Endometrium (tissue), 2 donors: ENCODE measurements around the gene TEKT5.
"Not testable (repeated sequence)": the region's sequence is repeated elsewhere in the genome, so short reads cannot be mapped to it uniquely, and the experiment has no call there.

ENCODE experiments used
- FAIRE-seq: peaks from 2 replicates; lab custom pipeline; 2012; peaks lifted over from hg19 to GRCh38; lab: Jason Lieb, UNC
- donor health status: control.
- donor health status: control.

Gene TEKT5

DNA sequence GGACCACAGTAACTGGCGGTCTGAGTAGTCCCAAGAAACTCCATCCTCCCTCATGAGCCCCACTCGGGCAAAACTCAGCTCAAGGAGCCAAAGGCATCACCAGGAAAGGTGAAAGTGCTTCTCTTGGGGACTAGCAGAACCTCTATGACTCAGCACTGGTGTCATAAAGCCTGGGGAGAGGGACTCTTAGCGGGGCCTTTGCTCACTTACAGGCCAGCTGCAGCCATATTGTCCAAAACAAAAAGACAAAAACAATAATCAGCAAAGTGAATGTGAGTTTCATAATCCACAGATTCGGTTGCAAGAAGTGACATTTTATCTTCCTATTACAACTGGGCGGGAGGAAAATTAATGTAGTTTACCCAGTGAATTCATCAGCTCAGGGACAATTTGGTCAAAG, at the start of gene TEKT5:
Gene TEKT5 (minus strand): TSS at position 101 of the 400 bp plus-strand sequence. CDS start 57 bp downstream, at position 44.
- FAIRE-seq, result no peak

DNA sequence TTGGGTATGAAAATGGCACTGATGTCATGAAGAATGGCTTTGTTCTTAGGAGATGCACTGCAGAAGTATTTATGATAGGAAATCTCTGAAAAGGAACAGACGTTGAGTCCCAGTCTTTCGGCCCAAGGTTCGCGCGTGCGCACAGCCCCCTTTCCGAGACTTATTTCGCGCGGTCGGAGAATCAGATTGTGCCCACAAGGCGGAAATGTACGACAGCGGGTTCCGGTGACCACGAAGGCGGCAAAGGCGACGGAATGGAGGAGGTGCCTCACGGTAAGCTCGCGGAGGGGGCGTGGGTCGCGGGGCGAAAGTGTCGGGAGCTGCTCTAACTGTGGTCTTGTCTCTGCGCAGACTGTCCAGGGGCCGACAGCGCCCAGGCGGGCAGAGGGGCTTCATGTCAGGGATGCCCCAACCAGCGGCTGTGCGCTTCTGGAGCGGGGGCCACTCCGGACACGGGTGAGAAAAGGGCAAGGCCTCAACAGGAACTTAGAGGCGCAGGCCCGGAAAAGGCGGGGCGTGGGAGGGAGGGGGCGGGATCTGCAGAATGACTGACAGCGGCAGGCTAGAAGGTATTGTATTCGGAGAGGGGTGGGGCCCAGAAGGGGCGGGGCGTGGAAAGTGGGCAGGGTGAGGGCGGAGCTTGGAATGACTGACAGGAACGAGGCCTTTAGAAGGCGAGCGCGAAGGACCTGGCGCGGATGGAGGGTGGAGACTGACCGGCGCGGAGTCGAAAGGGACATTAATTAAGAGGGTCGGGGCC, 49.1 kb upstream of the TEKT5 start, which contains the start of gene NUBP1:
Gene NUBP1 (plus strand): TSS at position 233 of the 760 bp plus-strand sequence. CDS start 22 bp downstream, at position 255.
- FAIRE-seq, result peak; percentile 81

DNA sequence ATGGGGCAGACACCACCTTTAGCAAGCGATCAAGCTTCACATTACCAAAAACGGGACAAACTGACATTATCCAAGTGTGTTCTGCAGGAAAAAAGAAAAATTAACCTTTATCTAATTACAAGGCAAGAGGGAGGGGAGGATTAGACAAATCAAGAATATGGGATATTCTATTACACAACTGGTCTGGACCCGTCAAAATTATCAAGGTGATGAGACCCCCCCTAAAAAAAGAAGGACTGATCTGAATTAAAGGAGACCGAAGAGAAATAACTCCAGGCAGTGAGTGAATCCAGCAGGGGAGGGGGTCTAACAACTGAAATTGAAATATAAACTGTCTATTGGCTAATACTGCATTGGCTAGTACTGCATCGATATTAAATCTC, 48.5 kb upstream of the TEKT5 start:
- no peak for FAIRE-seq

DNA sequence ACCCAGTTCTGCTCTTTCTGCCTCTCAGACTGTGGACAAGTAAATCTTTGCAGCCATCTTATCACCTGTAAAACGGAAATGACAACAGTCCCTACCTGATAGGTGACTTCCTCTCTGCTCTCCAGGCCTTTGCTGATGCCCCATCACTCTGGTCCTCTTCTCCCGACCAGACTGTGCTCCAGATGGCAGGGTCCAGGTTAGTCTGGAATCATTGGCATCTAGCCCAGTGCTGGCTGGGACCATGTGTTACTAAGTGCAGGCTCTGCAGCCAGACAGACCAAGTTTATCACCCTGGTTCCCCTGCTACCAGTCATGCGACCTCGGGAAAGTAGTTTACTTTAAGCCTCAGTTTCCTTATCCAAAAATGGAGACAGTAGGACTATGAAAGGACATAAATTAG, 47.1 kb upstream of the TEKT5 start:
- no peak for FAIRE-seq

DNA sequence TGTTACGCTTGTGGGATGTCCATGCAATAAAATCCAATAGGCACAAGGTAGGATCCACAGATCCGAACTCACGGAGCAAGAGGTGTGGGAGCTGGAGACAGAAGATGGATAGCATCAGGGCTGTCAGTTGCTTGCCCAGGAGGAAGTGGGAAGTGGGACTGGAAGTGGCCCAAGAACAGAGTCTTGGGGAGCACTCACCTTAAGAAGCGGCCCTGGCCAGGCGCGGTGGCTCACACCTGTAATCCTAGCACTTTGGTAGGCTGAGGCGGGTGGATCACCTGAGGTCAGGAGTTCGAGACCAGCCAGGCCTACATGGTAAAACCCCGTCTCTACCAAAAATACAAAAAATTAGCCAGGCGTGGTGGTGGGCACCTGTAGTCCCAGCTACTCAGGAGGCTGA, 46.5 kb upstream of the TEKT5 start:
- FAIRE-seq, result not testable (repeated sequence)

DNA sequence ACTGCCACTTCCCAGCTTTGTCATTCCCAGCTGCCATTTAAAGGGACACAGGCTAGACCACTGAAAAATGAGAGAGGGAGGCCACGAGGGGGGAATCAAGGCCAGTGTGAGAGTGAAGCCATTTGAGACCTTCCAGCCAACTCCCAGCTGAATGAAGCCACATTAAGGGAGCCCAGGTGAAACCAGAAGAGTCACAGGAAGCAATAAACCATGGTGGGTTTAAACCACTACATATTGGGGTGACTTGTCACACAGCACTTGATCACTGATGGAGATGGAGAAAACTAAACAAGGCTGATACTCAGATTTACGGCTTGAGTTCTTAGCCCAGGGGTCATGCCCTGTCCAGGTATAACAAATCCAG, 46.1 kb upstream of the TEKT5 start:
- FAIRE-seq, result no peak

DNA sequence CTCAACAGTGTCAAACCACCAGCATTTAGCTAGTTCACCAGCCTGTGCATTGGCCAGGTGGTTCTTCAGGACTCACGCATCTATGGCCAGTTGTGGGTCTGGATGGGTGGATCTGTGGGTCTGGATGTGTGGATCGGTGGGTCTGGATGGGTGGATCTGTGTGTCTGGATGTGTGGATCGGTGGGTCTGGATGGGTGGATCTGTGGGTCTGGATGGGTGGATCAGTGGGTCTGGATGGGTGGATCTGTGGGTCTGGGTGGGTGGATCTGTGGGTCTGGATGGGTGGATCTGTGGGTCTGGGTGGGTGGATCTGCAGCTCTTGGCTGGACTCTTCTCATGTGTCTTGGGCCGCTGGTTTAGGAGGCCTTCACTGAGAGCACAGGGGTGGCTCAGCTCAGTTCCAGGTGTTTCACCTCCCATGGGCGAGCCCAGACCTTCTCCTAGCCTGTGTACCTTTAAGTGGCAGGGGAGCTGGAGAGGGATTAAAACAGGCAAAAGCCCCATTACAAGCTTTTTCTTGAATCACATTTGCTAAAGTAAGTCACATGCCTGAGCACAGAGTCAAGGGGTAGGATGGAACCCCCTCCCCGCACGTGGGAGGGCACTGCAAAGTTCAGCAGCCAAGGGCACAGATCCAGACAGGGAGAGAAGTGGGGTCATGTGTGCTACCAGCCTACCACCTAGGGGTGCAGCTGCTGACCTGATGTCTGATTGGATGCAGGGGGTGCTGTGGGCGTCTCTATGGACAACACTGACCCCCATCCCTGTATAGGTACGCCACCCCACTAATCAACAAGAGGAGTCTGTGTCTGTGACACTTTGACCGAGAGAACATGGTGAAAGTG, 45.5 kb upstream of the TEKT5 start:
- FAIRE-seq, result no peak

DNA sequence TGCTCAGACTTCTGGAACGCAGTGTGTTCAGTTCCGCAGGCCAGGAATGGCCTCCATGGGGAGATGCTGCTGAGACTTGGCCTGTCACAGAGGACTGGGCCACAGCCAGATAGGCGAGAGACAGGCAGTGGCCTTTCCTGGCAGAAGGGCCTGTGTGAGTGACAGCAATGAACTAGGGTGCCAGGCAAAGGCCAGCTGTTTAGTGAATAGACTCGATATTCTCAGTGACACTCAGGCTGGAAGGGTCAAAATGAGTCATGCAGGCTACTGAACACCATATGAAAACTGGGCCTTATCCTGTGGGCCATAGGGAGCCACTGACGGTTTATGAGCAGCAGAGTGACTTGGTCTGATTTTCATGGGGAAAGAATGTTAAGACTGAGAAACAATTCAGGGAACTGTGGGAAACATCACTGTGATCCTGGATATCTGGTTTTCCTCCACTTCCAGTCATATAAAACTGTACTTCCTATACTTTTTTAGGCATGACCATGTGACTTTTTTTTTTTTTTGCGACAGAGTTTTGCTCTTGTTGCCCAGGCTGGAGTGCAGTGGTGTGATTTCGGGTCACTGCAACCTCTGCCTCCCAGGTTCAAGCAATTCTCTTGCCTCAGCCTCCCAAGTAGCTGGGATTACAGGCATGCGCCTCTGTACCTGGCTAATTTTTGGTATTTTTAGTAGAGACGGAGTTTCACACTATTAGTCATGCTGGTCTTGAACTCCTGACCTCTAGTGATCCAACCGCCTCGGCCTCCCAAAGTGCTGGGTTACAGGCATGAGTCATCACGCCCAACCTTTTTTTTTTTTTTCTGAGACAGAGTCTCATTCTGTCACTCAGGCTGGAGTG, 43.7 kb upstream of the TEKT5 start:
- no peak for FAIRE-seq

DNA sequence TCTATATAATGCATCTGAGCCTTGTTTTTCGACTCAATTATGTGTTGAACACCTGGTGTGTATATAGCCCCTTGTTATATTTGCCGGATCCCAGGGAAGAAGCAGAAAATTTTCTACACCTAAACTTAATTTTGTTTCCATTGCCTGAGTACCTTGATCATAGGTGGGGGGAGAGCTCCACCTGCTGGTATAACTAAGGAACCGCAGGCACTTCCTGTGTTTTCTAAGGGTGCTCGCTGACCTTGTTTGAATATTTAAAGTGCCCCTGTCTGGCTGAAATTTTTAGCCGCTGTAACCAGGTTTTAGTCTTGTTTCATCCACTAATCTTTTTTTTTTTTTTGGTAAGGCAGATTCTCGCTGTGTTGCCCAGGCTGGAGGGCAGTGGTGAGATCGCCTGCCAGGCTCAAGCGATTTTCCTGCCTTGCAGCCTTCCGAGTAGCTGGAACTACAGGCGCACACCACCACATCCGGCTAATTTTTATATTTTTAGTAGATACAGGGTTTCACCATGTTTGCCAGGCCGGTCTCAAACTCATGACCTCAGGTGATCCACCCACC, 42.4 kb upstream of the TEKT5 start:
- peak; percentile 66 for FAIRE-seq

DNA sequence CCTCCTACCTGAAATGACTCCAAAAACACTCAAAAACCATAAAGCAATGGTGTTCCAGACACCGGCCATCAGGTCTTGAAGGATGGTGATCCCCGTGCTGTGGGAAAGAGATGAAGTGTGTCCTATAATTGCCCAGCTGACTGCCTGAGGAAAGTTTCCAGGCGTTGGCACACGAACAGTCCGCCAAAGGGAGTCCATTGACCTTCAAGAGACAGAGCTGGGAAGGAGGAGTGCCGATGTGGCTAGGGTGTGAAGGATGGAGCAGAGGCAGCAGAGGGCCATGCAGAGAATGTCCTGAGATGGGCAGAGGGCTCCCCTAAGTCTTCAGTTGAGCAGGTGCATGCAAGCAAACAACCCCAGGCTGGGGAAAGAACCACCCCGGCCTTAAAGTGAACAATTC, 37.1 kb upstream of the TEKT5 start:
- FAIRE-seq, result no peak

DNA sequence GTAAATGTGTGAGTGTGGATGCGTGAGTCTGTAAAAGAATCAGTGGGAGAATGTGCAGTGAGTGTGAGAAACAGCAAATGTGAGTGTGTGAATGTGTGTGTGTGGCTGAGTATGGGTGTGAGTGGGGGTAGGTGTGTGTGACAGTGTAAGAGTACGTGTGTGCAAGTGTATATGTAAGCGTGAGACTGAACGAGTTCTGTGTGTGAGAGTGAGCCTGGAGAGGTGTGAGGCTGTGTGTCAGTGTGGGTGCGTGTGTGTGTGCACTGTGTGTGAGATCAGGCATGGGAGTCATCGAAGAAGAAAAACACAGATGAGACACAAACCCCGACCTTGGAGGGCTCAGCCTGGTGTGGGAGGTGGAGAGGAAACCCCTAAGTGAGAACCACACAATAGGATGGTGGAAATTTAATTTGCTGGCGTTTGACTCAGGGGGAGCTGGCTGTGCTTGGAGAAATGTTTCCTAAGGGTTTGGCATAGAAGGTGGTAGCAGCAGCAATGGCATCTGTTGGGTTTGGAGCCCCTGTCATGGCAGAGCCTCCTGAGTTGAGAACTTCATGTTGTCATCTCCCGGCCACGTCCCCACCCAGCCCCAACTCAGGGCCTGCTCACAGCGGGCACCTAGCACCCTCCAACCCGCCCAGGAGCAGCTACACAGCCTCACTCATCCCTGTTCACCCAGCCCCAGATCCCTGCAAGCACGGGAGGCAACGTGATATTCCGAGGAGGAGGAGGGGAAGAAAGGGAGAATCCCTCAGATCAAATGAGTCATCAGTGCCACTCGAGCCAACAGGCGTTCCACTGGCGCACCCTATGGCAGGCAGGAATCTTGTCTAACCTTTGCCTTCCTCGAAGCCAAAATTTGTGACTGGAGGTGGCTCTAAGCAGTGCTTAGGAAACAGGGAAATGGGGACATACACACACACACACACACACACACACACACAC, 34.6 kb upstream of the TEKT5 start:
- no peak for FAIRE-seq

DNA sequence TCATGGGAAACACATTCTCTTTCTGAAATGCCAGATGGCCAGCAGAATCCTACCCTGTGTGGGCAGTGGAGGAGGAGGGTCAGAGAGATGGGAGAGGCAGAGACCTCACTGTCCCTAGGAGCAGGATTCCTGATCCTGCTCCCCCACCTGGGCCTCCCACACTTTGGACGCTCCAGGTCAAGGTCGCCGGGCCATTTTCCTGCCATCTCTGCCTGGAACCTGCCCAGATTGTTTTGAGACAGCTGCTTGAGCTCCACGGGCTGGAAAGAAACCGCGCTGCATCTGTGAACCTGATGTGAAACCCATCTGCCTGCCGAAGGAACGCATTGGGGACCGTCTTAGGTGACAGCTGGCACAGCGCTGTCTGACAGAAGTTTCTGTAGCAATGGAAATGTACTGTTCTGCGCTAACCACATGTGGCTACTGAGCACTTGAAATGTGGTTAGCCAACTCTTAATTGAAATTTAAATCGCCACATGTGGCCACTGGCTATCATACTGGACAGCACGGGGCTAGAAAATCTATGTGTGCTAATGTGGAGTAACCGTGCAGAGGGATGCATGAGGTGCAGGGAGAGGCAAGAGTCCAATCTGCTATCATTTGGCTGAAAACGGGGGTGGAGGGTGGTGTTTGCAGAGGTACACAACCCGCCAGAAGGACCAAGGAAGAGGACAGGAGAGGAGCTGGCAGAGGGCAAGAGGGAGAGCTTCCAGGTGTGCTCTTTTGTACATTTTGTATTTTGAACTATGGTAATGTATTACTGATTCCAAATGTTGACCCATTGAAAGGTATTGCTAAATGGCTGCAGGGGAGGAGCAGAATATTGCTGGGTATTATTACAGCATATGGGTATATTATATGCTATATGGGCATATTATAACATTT, 33.5 kb upstream of the TEKT5 start:
- FAIRE-seq, result no peak

DNA sequence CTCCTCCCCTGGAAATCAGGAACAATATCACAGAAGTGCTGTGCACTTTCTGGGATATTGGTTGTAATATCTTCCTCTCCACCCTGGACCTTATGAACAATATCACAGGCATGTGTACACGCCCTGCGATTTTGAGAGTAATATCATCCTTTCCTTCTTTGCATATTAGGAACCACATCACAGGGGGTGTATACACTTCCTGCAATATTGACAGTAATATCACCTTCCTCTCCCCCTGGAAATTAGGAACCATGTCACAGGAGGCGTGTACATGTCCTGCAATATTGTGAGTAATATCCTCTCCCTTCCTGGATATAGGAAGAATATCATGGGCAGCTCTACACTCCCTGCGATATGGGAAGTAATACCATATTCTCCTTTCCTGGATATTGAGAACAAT, 14.2 kb upstream of the TEKT5 start:
- no peak for FAIRE-seq

DNA sequence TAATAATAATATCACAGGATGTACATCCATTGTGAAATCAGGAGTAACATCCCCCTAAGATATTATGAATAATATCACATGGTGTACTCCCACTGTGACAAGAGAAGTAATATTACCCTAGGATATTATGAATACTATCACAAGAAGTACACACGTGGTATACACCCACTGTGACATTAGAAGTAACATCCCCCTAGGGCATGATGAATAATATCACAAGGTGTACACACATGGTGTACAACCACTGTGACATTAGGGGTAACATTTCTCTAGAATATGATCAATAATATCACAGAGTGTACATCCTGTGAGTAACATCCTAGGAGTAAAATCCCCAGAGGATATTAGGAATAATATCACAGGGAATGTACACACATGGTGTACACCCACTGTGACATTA, 5.0 kb upstream of the TEKT5 start:
- FAIRE-seq, result no peak

DNA sequence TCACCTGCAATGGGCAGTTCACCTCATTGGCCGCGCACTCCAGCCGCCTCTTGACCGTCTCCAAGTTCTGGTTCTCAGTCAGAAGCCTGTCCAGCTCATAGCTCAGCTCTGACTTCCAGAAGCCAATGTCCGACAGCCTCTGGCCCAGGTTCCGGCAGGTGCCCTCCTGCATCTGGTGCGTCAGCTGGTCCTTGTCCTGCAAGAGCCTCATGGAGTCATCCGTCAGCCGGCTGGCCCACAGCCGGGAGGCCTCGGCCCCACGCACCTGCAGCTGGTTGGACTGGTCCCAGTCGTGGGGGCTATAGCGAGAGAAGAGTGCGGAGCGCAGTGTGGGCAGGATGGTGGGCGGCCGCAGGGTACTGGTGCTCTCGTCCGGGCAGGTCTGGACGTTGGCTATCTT, 424 bp downstream of the TEKT5 start:
- no peak for FAIRE-seq

DNA sequence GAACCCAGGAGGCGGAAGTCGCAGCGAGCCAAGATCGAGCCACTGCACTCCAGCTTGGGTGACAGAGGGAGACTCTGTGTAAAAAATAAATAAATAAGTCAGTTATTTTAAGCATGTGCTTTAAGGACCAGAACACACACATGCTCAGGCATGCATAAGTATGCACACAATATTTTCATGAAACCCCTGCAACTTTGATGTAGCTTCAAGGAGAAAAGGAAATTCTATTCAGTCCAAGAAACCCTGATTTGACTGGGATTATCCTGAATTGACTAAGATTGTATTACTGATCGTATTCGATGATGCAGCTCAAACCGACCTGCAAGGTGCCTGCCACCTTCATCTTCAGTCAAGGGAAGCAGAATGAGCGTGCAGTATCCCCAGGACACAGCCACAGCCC, 841 bp downstream of the TEKT5 start:
- no peak for FAIRE-seq

DNA sequence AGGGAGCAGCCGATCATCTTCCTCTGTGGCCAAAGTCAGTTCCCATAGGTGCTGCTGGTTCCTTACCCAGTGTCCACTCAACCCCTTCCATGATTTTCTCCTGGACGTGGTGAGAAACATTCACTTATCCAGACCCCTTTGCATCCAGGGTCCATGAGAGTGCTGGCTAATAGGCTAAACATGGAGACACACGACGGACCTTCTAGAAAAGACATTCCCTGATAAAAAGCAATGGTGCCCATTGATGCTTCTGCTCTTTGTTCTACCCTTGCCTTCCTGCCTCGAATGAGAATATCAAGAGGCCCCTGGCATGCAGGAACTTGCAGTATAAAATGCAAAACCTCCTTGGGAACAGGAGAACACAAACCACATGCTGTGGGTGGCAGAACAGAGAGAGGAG, 2.3 kb downstream of the TEKT5 start:
- FAIRE-seq, result no peak

DNA sequence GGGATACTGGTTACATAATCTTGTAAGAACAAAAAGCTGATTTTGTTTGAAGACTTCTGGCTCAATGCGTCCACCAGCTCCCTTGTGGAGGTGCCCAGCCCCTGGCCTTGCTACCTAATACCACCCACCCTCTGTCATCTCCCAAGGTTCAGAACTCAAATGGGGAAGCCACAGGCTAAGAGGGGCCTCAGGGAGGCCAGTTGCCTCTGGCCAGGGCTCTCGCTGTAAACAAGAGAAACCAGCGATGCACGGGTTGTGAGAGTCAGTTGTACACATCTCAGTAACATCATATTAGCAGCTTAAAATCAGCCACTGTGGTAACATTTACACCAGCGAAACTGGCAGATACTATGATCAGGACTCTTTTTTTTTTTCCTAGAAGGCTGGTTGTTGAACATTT, 6.0 kb downstream of the TEKT5 start:
- no peak for FAIRE-seq

DNA sequence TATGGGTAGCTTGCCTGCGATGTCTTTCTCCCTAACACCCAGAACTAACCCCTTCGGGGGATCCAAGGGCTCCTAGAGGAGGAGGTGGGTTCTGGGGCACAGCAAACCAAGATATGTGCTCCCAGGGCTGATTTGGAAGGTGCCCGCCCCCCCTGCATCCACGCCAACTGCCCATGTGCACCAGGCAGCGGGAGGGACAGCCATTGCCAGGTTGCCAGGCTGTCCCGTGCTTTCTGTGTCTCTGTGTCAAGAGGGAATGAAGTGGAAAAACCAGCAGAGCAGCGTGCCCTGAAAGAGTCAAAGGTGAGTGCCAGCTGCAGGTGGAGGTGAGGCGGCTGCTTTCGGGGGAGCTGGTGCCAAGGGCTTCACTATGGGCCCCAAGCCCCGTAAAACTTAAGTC, 6.4 kb downstream of the TEKT5 start:
- no peak for FAIRE-seq

DNA sequence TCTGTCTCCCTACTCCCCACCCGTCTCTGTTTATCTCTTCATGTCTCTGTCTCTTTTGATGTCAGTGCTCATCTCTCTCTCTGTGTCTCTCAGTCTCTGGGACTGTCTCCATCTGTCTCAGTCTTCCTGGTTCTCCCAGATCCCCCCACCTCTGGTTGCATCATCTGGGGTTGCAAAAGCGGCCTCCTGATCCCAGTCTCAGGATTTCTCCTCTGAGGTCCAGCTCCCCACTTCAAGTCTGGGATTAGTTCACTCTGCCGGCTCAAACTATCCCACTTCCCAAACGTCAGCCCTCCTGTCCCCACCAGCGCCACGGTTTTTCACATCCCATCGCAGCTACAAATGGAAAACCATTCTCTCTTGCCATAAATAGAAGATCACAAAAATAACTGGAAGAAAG, 9.0 kb downstream of the TEKT5 start:
- FAIRE-seq, result no peak
